ENCODE data around the gene RDH12. TPM values are rescaled to one million over a fixed set of nuclear protein-coding genes. Genes with fewer than 3 reads are reported as not detected.
"Not testable (repeated sequence)": the region's sequence is repeated elsewhere in the genome, so short reads cannot be mapped to it uniquely, and the experiment has no call there.

Gene RDH12
- total and polyA plus RNA-seq, 11 donors: not detected

DNA sequence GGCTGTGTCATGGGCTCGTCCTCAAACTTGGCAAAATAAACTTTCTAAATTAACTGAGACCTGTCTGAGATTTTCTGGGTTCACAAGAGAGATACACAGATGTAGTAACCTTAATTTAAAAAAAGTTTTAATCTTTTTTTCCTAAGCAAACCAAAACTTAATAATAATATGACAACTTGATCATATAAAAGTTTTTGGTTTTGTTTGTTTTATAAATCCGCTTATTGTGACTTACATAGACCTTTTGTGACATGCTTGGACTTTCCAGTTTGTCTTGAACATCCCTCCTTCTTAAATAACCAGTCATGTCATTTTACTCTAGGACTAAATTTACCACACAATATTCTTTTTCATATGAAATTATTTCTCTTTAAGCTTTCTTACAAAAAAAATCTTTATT is 8.5 kb downstream of the RDH12 start:
- ATAC-seq (no peak), DNase-seq (no peak)
- H3K4me1 ChIP-seq: no peaks in the 10 kb centered on the region
- no peaks in the 10 kb centered on the region for H3K36me3 ChIP-seq
- WGBS, 4 donors: 82 to 90% (median 85%) methylated on average over 2 of the region's 2 CpGs
- H3K27ac ChIP-seq: no peak overlapping the region
- no peak overlapping the region for H3K4me3 ChIP-seq
- peaks cover 0 to 18% (median 2%) of the 10 kb centered on the region in 12 donors for H3K9me3 ChIP-seq
- H3K27me3 ChIP-seq: no peaks in the 10 kb centered on the region
- intact Hi-C loops (cut with DNase I): no loop called here
- TF ChIP-seq, protein P1, sequence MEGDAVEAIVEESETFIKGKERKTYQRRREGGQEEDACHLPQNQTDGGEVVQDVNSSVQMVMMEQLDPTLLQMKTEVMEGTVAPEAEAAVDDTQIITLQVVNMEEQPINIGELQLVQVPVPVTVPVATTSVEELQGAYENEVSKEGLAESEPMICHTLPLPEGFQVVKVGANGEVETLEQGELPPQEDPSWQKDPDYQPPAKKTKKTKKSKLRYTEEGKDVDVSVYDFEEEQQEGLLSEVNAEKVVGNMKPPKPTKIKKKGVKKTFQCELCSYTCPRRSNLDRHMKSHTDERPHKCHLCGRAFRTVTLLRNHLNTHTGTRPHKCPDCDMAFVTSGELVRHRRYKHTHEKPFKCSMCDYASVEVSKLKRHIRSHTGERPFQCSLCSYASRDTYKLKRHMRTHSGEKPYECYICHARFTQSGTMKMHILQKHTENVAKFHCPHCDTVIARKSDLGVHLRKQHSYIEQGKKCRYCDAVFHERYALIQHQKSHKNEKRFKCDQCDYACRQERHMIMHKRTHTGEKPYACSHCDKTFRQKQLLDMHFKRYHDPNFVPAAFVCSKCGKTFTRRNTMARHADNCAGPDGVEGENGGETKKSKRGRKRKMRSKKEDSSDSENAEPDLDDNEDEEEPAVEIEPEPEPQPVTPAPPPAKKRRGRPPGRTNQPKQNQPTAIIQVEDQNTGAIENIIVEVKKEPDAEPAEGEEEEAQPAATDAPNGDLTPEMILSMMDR (IDR thresholded peaks at IDR 0.05): no peak
- TF ChIP-seq POLR2A (IDR thresholded peaks at IDR 0.05): no peak

DNA sequence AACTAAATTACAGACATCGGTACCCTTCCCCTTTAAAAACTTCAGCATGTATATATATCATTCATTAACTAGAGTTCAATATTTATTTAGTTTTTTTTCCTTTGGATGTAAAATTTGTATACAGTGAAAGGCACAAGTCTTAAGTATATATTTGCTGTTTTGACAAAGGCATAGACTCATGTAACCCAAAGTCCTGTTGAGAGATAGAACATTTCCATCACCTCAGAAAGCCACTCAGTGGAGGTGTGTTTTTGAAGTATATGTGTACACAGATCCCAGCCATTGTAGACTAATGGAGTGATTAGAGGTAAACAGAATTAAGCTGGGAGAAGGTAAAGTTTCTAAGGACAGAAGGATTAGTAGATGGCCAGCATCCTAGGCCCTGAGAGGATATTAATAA is 15.4 kb downstream of the RDH12 start:
- Histone ChIP-seq H3K4me3 (no peak overlapping the region), H3K4me1 (peaks cover 0 to 4% (median 1%) of the 10 kb centered on the region in 12 donors), H3K9me3 (no peaks in the 10 kb centered on the region), H3K27ac (no peak overlapping the region), H3K36me3 (no peaks in the 10 kb centered on the region), H3K27me3 (no peaks in the 10 kb centered on the region)
- intact Hi-C loops (cut with DNase I): no loop called here
- 92 to 99% (median 97%) methylated on average over 1 of the region's 1 CpG for WGBS, 4 donors
- TF ChIP-seq, protein P1 (IDR thresholded peaks at IDR 0.05): no peak
- TF ChIP-seq POLR2A (IDR thresholded peaks at IDR 0.05): no peak
- ATAC-seq (no peak), DNase-seq (no peak)

DNA sequence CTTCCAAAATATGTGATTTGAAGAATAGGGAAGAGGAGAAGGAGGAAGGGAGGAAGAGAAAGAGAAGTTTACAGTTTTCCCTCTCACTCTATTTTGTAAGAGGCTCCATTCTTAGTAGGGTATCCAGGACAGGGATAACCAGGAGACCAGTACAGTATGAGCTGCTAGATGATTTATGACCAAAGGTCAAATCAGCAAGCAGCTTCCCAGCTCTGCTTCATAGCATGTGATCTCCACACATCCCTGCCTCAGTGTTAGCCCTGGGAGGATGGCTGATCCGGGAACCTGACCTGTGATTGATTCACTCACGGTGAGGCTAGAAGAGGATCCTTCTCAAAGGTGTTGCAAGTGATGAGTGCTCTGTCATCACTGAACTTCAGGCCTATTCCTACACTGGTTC is 16.6 kb downstream of the RDH12 start:
- no peak for DNase-seq
- 51 to 70% (median 57%) methylated on average over 2 of the region's 2 CpGs for WGBS, 4 donors
- intact Hi-C loops (cut with DNase I): no loop called here

DNA sequence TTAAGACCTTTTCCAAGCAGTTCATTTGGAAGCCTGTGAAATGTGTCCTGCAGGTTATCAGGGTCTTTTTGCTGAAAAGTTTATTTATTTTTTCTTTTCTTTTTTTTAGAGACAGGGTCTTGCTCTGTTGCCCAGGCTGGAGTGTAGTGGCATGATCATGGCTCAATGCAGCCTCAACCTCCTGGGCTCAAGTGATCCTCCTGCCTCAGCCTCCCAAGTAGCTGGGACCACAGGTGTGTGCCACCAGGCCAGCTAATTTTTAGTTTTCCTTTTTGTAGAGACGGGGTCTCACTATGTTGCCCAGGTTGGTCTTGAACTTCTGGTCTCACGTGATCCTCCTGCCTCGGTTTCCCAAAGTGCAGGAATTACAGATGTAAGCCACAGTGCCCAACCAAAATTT is 17.7 kb downstream of the RDH12 start:
- H3K9me3 ChIP-seq; H3K4me3 ChIP-seq; DNase-seq; H3K36me3 ChIP-seq; H3K27me3 ChIP-seq; intact Hi-C loops (cut with DNase I); H3K27ac ChIP-seq; ATAC-seq: not testable (repeated sequence)
- 82 to 96% (median 86%) methylated on average over 3 of the region's 3 CpGs for WGBS, 4 donors
- H3K4me1 ChIP-seq: peaks cover 0 to 12% (median 6%) of the 10 kb centered on the region in 12 donors

More for the DNA sequence above, 16.6 kb downstream of the RDH12 start:
- TF ChIP-seq, protein P1 (IDR thresholded peaks at IDR 0.05): no peak
- no peak for TF ChIP-seq POLR2A (IDR thresholded peaks at IDR 0.05)
- Histone ChIP-seq H3K9me3 (no peaks in the 10 kb centered on the region), H3K27me3 (peaks cover 0 to 7% (median 0%) of the 10 kb centered on the region in 9 donors), H3K4me3 (no peak overlapping the region), H3K36me3 (no peaks in the 10 kb centered on the region), H3K27ac (no peak overlapping the region), H3K4me1 (peaks cover 0 to 12% (median 6%) of the 10 kb centered on the region in 12 donors)
- ATAC-seq: no peak

DNA sequence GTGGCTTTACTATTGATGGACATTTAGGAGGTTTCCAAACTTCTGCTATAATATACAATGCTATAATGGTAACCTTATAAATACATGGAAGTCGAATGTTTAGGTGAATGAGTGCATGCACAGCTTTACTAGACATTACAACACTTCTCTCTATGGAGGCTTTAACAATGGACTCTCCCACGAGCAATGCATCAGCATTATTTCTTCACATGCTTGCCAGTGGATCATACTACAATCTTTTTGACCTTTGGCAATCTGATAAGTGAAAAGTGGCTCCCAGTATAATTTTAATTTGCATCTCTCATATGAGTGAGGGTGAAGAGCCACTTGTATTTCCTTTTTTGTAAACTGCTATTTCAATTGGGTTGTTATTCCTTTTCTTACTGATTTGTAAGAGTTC is 18.2 kb downstream of the RDH12 start:
- peaks cover 0 to 9% (median 0%) of the 10 kb centered on the region in 9 donors for H3K27me3 ChIP-seq
- H3K4me1 ChIP-seq: peaks cover 0 to 12% (median 6%) of the 10 kb centered on the region in 12 donors
- ATAC-seq (no peak), DNase-seq (no peak)
- 43 to 52% (median 47%) methylated on average over 2 of the region's 2 CpGs for WGBS, 4 donors
- no peak overlapping the region for H3K4me3 ChIP-seq
- no peak for TF ChIP-seq POLR2A (IDR thresholded peaks at IDR 0.05)
- TF ChIP-seq, protein P1 (IDR thresholded peaks at IDR 0.05): no peak
- intact Hi-C loops (cut with DNase I): no loop called here
- H3K36me3 ChIP-seq: no peaks in the 10 kb centered on the region
- H3K9me3 ChIP-seq: no peaks in the 10 kb centered on the region
- no peak overlapping the region for H3K27ac ChIP-seq
